MG63 (cell line): ENCODE measurements around the gene ZFPL1. TPM values are rescaled to one million over a fixed set of nuclear protein-coding genes. Genes with fewer than 3 reads are reported as not detected.

Source experiments
- DNase-seq: peaks from one replicate; pipeline ENCODE4 v3.0.0-alpha.2; 2020
- H3K27me3 ChIP-seq: fragments of 250-450 bp; sonication (Bioruptor Pico); 2 replicates; pipeline ENCODE4 v1.5.1; 2020; ENCODE audit warnings: mild to moderate bottlenecking, moderate library complexity
- H3K36me3 ChIP-seq: fragments of 250-450 bp; sonication (Bioruptor Pico); 2 replicates; pipeline ENCODE4 v1.5.1; 2020; ENCODE audit warnings: mild to moderate bottlenecking, moderate library complexity
- H3K4me3 ChIP-seq: fragments of 250-450 bp; sonication (Bioruptor Pico); 2 replicates; pipeline ENCODE4 v1.5.1; 2020; ENCODE audit warnings: mild to moderate bottlenecking, moderate library complexity
- H3K9me3 ChIP-seq: fragments of 250-450 bp; sonication (Bioruptor Pico); 2 replicates; pipeline ENCODE4 v1.5.1; 2020; ENCODE audit warnings: mild to moderate bottlenecking, moderate library complexity
- total RNA-seq: library from RNA; depleted of rRNA; stranded (reverse); fragments of >200 nt; shearing (Covaris generic); gene quantifications from 2 replicates; pipeline ENCODE4 v1.2.3, GENCODE V29; 2014; ENCODE audit warnings: low replicate concordance

ZFPL1 gene
- total RNA-seq, 1 experiment from 2014 or later: 70.2 TPM

- H3K9me3 ChIP-seq: no peaks in the 10 kb centered on the region
- no peaks in the 10 kb centered on the region for H3K27me3 ChIP-seq
- DNase-seq: no peak
- no peak overlapping the region for H3K4me3 ChIP-seq
- H3K36me3 ChIP-seq: peaks cover 3% of the 10 kb centered on the region
These were observed 20.6 kb downstream of the ZFPL1 start for GRCh38 chr11:65104628-65105027.

GRCh38 chr11:65107078-65107477, 23.1 kb downstream of the ZFPL1 start:
- H3K4me3 ChIP-seq: no peak overlapping the region
- peaks cover 8% of the 10 kb centered on the region for H3K36me3 ChIP-seq
- DNase-seq: no peak
- no peaks in the 10 kb centered on the region for H3K9me3 ChIP-seq
- H3K27me3 ChIP-seq: no peaks in the 10 kb centered on the region

- Histone ChIP-seq H3K4me3 (no peak overlapping the region), H3K36me3 (peaks cover 8% of the 10 kb centered on the region), H3K9me3 (no peaks in the 10 kb centered on the region), H3K27me3 (no peaks in the 10 kb centered on the region)
- DNase-seq: no peak
These were observed 23.9 kb downstream of the ZFPL1 start for GRCh38 chr11:65107751-65108468.

- no peak for DNase-seq
- no peak overlapping the region for H3K4me3 ChIP-seq
- H3K9me3 ChIP-seq: no peaks in the 10 kb centered on the region
- no peaks in the 10 kb centered on the region for H3K27me3 ChIP-seq
- peaks cover 8% of the 10 kb centered on the region for H3K36me3 ChIP-seq
These were observed 24.6 kb downstream of the ZFPL1 start for GRCh38 chr11:65108469-65109123.

GRCh38 chr11:65109231-65110198, 25.5 kb downstream of the ZFPL1 start:
- H3K36me3 ChIP-seq: peaks cover 8% of the 10 kb centered on the region
- H3K27me3 ChIP-seq: no peaks in the 10 kb centered on the region
- H3K9me3 ChIP-seq: no peaks in the 10 kb centered on the region
- DNase-seq: no peak
- no peak overlapping the region for H3K4me3 ChIP-seq

GRCh38 chr11:65110354-65110861, 26.4 kb downstream of the ZFPL1 start:
- DNase-seq: peak; percentile 70
- Histone ChIP-seq H3K9me3 (no peaks in the 10 kb centered on the region), H3K27me3 (no peaks in the 10 kb centered on the region), H3K36me3 (peaks cover 10% of the 10 kb centered on the region), H3K4me3 (no peak overlapping the region)

- H3K36me3 ChIP-seq: peaks cover 18% of the 10 kb centered on the region
- DNase-seq: no peak
- no peak overlapping the region for H3K4me3 ChIP-seq
- no peaks in the 10 kb centered on the region for H3K27me3 ChIP-seq
- H3K9me3 ChIP-seq: no peaks in the 10 kb centered on the region
These were observed 27.2 kb downstream of the ZFPL1 start for GRCh38 chr11:65111159-65111743.

- Histone ChIP-seq H3K4me3 (no peak within 1 kb of the TSS), H3K36me3 (peaks cover 25% of the 10 kb centered on the region), H3K9me3 (no peaks in the 10 kb centered on the region), H3K27me3 (no peaks in the 10 kb centered on the region)
- no peak for DNase-seq
These were observed 27.9 kb downstream of the ZFPL1 start, which contains the start of gene TM7SF2 for GRCh38 chr11:65111744-65112545. Gene TM7SF2, plus strand, starts transcription at chr11:65111872. Its CDS starts 144 bp downstream, at chr11:65112016.

GRCh38 chr11:65112546-65113360, 28.7 kb downstream of the ZFPL1 start:
- Histone ChIP-seq H3K4me3 (no peak overlapping the region), H3K27me3 (no peaks in the 10 kb centered on the region), H3K9me3 (no peaks in the 10 kb centered on the region), H3K36me3 (peaks cover 25% of the 10 kb centered on the region)
- no peak for DNase-seq

GRCh38 chr11:65113361-65113756, 29.3 kb downstream of the ZFPL1 start:
- DNase-seq: no peak
- peaks cover 30% of the 10 kb centered on the region for H3K36me3 ChIP-seq
- H3K4me3 ChIP-seq: no peak overlapping the region
- no peaks in the 10 kb centered on the region for H3K9me3 ChIP-seq
- H3K27me3 ChIP-seq: no peaks in the 10 kb centered on the region

- Histone ChIP-seq H3K27me3 (no peaks in the 10 kb centered on the region), H3K36me3 (peaks cover 33% of the 10 kb centered on the region), H3K4me3 (no peak overlapping the region), H3K9me3 (no peaks in the 10 kb centered on the region)
- DNase-seq: no peak
These were observed 29.8 kb downstream of the ZFPL1 start for GRCh38 chr11:65113839-65114238.

- Histone ChIP-seq H3K36me3 (peaks cover 42% of the 10 kb centered on the region), H3K9me3 (no peaks in the 10 kb centered on the region), H3K4me3 (no peak overlapping the region), H3K27me3 (no peaks in the 10 kb centered on the region)
- DNase-seq: no peak
These were observed 30.6 kb downstream of the ZFPL1 start for GRCh38 chr11:65114538-65115171.

GRCh38 chr11:65115361-65116082, 31.5 kb downstream of the ZFPL1 start:
- no peak overlapping the region for H3K4me3 ChIP-seq
- no peaks in the 10 kb centered on the region for H3K9me3 ChIP-seq
- DNase-seq: no peak
- peaks cover 50% of the 10 kb centered on the region for H3K36me3 ChIP-seq
- no peaks in the 10 kb centered on the region for H3K27me3 ChIP-seq
